CD4-positive, alpha-beta T cell treated with Interleukin-15 for 4 hours (primary cell): ENCODE measurements around the gene TCF23.
"Not testable (repeated sequence)": the region's sequence is repeated elsewhere in the genome, so short reads cannot be mapped to it uniquely, and the experiment has no call there.

Experiments used
- DNase-seq: peaks from one replicate; pipeline ENCODE4 v3.0.0-alpha.2; 2020; ENCODE audit warnings: low spot score

TCF23 gene

DNA sequence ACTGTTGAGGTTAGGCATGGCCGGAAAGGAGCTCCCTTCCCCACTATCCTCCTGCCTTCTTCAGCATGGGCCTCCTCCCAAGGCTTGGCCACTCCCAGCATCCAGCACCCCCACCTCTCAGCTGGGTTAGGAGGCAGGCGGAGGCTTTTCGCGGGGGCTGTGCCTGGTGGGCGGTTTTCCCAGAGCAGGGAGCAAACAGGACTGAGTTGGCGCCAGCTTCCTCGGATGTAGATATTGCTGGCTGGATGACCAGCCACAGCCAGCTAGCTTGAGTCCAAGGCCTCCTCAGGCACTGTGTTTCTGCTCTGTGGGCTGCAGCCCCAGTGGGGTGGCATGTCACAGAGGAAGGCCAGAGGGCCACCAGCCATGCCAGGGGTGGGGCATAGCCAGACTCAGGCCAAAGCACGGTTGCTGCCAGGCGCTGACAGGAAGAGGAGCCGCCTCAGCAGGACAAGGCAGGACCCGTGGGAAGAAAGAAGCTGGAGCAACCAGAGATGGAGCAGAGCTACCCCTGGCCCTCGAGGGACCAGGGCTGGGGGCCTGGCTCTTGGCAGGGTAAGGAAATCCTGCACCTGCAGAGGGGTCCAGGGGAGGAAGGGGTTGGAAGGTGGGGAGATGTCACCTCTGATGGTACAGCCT lies at the start of gene TCF23:
Gene TCF23 (plus strand): TSS at position 204 of the 639 bp plus-strand sequence. CDS start 130 bp downstream, at position 334.
- no peak for DNase-seq

DNA sequence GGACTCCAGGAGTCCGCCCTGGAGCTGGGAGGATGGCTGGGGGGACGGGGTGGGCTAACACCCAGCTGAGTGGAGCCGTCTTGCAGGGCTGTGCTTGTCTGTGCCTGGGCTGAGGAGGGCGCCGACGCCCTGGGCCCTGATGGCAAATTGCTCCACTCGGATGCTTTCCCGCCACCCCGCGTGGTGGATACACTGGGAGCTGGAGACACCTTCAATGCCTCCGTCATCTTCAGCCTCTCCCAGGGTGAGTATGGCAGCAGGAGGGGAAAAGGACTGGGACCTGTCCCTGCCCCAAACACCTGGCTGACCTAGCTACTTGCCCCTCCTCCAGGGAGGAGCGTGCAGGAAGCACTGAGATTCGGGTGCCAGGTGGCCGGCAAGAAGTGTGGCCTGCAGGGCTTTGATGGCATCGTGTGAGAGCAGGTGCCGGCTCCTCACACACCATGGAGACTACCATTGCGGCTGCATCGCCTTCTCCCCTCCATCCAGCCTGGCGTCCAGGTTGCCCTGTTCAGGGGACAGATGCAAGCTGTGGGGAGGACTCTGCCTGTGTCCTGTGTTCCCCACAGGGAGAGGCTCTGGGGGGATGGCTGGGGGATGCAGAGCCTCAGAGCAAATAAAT lies 49.4 kb upstream of the TCF23 start:
- no peak for DNase-seq

DNA sequence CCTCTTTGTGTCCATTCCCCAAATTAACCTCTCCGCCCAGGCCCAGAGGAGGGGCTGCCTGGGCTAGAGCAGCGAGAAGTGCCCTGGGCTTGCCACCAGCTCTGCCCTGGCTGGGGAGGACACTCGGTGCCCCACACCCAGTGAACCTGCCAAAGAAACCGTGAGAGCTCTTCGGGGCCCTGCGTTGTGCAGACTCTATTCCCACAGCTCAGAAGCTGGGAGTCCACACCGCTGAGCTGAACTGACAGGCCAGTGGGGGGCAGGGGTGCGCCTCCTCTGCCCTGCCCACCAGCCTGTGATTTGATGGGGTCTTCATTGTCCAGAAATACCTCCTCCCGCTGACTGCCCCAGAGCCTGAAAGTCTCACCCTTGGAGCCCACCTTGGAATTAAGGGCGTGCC lies 48.8 kb upstream of the TCF23 start:
- no peak for DNase-seq

DNA sequence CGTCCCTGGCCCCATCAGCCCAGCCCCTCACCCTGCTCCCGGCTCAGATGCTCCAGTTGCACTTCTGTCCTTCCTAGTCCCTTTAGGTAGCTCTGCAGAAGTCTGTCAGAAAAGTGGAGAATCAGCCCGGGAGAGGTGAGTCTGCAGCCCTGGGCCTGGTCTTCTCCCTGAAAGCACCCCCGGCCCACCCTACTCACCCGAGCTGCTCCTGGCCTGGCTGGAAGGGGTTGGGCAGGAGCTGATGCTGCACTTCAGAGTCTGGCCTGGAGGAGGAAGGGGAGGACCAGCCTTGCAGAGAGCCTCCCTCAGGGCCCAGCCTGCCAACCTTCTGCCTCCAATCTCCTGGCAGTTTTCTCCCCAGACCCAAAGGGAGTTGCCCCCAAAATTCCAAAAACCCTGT lies 46.5 kb upstream of the TCF23 start:
- DNase-seq, result no peak

DNA sequence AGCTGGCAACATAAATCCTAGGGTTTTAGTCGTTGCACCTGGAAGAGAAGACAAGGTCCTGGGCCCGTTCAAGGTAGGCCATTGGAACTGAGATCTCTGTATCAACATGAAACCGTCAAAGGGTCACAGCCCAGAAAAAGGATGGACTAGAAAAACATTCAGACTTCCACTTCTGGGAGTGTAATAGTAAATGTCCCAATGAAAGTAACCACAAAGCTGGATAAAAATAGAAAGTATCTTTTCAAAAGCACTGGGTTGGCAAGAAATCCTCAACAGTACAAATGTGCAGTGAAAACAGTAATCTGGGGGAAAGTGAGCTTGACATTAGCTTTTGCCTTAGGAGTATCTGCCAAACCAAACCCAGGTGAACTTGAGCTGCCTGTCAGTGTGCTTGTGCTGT lies 42.8 kb upstream of the TCF23 start:
- DNase-seq, result no peak

DNA sequence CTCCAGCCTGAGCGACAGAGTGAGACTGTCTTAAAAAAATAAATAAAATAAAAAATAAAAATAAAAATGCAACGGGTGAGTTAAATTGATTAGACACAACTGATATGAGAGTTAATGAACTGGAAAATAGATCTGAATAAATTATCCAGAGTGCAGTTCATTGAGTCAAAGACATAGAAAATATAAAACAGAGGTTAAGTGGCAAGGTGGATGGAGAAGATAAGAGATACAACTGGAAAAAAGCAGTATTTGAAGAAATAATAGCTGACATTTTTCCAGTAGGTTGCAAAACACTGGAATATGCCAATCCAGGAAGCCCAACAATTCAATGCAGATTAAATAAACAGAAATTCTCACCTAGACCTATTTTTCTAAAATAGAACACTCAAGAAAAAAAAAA lies 40.6 kb upstream of the TCF23 start:
- DNase-seq, result no peak

DNA sequence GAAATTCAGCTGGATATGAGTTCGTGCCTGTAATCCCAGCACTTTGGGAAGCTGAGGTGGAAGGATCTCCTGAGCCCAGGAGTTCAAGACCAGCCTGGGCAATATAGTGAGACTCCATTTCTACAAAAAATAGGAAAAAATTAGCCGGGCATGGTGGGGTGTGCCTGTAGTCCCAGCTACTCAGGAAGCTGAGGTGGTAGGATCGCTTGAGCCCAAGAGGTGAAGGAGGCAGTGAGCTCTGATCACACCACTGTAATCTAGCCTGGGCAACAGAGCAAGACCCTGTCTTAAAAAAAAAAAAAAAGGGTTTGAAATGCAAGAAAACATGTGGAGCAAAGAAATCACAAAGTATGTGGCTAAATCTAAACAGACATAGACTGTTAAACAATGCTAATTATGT lies 39.7 kb upstream of the TCF23 start:
- DNase-seq, result no peak

DNA sequence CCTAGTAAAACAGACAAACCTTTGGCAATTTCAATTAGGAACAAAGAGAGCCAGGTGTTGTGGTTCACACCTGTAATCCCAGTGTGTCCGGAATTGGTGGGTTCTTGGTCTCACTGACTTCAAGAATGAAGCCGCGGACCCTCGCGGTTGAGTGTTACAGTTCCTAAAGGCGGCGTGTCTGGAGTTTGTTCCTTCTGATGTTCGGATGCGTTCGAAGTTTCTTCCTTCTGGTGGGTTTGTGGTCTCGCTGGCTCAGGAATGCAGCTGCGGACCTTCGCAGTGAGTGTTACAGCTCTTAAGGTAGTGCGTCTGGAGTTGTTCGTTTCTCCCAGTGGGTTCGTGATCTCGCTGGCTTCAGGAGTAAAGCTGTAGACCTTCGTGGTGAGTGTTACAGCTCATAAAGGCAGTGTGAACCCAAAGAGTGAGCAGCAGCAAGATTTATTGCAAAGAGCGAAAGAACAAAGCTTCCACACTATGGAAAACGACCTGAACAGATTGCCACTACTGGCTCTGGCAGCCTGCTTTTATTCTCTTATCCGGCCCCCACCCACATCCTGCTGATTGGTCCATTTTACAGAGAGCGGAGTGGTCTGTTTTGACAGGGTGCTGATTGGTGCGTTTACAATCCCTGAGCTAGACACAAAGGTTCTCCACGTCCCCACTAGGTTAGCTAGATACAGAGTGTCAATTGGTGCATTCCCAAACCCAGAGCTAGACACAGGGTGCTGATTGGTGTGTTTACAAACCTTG lies 38.0 kb upstream of the TCF23 start:
- DNase-seq, result not testable (repeated sequence)

DNA sequence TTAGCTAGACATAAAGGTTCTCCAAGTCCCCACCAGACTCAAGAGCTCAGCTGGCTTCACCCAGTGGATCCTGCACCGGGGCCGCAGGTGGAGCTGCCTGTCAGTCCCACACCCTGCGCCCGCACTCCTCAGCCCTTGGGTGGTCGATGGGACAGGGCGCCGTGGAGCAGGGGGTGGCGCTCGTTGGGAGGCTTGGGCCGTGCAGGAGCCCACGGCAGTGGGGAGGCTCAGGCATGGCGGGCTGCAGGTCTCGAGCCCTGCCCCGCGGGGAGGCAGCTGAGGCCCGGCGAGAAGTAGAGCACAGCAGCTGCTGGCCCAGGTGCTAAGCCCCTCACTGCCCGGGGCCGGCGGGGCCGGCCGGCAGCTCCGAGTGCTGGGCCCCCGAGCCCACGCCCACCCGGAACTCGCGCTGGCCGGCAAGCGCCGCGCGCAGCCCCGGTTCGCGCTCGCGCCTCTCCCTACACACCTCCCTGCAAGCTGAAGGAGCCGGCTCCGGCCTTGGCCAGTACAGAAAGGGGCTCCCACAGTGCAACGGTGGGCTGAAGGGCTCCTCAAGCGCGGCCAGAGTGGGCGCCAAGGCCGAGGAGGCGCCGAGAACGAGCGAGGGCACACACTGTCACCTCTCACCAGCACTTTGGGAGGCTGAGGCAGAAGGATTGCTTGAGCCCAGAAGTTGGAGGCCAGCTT lies 37.3 kb upstream of the TCF23 start:
- DNase-seq, result not testable (repeated sequence)

DNA sequence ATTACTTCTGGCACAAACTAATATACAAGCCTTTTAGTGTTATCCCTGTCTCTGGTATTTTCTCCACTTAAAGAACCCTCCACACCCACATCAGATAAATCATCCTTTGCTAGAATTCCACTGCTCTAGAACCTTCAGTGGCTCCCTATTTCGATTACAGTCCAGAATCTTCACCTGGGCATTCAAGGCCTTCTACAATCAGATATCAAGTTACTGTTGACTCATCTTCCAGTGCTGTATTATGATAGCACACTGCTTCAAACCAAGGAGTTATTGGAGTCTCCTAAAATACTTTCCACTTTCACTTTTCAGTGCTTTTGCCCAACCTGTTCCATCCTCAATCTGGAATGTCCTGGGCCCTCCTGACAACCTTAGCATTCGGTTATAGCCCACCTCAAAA lies 33.3 kb upstream of the TCF23 start:
- DNase-seq, result no peak

DNA sequence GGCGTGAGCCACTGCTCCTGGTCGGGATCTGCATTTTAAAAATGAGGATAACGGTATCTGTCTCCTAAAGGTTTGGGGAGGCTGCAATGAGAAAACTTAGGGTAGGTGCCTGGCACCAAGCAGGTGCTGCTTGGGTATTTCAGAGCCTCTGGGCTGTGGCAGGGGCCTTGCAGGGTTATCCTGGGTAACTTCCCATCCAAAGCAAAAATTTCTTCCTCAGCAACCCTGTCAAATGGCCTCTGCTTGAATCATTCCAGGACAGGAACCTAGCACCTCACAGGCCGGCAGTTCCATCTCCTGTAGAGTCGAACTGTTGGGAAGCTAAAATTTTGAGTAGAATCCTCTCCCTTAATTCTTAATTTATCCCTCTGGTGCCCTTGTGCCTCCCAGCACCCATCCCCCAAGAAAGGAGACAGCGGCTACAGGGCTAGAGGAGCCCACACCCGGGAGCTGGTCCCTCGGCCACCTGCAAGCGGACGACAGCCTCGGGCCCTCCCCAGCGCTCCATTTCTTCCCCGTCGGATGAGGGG lies 30.7 kb upstream of the TCF23 start:
- DNase-seq, result no peak

DNA sequence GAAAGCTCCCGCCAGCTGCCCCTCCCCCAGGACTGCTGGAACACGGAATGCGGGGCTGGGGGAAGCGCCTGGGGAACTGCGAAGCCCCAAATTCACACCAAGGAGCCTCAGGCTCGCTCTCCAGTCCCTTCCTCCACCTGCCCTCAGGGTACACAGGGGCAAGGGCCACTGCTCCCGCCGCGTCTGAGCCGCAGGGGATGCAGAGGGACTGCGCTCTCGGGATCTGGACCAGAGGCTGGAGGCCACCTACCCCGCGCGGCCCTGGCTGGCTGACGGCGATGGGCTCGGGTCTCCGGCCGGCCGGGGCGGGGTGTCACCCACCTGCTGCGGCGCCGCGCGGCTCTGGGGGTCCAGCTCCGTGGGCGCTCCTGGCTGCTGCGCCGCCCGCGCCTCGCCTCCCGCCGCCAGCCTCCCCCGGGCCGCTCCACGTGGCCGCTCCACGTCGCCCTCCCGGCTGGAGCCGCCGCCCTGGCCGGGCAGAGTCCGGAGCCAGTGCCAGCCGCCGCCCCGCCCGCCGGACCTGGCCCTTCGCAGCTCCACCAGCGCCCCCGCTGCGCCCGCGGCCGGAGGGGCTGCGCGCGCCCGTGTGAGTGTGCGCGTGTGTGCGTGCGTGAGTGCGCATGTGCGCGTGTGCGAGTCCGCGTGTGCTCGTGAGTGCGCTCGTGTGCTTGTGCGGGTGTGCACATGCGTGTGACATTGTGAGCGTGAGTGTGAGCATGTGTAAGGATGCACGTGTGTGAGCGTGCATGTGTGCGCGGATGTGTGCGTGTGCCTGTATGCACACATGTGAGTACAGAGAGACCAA lies 30.1 kb upstream of the TCF23 start, which contains the start of gene CGREF1:
Gene CGREF1 (minus strand): TSS at position 604 of the 805 bp plus-strand sequence. CDS start 14,762 bp downstream, outside the sequence.
- no peak for DNase-seq

DNA sequence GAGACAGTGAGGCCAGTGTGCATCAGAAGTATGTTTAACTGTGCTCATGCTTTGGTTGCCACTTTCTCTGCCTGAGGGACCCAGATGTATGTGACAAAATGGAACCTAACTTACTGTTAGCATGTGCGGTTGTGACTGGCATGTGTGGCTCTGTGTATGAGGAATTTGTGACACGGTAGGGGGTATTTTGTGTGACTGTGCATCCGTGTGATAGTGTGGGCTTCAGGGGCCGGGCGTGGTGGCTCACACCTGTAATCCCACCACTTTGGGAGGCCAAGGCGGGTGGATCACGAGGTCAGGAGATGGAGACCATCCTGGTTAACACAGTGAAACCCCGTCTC lies 29.5 kb upstream of the TCF23 start:
- not testable (repeated sequence) for DNase-seq

DNA sequence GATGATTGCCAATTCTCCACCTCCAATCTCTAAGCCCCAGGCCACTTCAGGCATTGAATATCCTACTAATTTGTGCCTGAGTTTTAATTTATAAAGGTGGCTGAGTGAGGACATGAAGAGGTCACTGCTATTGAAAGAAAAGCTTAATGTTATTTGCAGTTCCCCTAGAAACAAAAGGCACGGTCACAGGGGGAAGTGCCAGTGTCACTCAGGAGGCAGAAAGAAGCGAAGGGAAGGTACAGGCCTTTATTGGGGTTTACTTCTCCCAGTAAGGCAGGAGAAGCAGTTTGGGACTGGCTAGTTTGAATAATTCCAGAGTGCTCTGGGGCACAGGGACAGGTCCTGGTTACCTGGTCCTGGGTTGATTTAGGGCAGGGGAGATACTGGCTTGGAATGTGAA lies 26.9 kb upstream of the TCF23 start:
- no peak for DNase-seq

DNA sequence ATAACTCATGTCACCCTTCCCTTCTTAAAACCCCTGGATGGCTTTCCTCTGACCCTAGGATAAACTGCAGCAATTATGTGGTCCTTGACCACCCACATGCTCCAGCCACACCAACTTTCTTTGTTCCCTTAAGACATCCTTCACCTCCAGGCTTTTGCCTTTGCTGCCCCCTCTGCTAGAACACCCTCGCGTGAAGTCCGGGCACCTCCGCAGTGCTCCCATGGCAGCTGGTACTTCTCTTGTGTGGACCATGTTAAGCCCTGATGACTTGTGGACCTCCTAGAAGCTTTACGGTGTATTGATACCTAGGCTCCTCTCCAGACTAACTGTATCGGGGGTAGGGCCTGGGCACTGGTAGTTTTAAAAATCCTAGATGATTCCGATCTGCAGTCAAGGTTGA lies 26.0 kb upstream of the TCF23 start:
- DNase-seq, result no peak

DNA sequence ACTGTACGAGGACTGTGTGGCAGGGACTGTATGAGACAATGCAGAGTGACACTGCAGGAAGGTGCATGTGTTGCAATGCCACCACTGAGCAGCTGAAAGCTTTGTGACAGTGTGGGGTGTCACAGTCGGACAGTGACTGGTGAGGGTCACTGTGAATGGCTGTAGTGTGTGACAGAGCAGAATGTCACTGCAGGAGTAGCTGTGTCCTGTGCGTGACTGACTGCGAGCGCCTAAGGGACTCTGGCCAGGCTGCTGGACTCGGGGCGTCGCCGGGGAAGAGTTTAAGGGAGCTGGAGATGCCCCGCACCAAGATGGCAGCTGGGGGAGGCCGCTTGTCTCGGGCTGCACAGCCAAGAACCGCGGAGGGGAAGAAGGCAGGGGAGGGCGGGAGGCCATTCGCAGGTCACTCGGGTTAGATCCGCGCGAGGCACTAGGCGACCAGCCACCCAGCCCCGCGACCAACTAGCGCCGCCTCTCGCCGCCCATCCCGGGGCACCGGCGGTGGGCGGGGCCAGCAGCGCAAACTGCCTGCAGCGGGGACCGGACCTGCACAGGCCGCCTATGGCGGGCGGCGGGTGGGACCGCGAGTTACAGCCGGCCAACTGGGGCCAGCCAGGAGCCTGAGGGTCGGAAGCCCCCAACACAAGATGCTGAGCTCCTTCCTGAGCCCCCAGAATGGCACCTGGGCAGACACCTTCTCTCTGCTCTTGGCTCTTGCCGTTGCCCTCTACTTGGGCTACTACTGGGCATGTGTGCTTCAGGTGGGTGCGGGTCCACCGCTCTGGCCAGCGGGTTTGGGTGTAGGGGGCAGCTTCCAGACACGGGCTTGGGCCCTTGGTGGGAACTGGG lies 25.3 kb upstream of the TCF23 start, which contains the start of gene ABHD1:
Gene ABHD1 (plus strand): TSS at position 514 of the 849 bp plus-strand sequence. CDS start 134 bp downstream, at position 648.
- peak; percentile 61 for DNase-seq

DNA sequence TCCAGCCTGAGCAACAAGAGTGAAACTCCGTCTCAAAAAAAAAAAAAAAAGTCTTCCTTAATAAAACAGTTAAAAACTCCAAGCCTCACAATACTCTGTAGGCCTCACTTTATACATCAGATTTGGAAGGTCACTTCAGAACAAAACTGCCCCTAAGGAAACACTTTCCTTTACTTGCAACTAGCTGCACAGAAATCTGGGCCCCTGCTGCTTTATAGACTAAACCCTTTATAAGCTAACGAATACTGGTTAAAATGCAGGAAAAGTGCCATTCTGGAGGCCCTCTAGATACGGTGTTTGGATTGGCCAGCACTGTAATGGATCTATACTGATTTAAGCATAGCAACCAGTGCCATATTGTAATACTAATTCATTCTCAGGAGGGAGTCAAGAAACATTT lies 23.7 kb upstream of the TCF23 start:
- no peak for DNase-seq

DNA sequence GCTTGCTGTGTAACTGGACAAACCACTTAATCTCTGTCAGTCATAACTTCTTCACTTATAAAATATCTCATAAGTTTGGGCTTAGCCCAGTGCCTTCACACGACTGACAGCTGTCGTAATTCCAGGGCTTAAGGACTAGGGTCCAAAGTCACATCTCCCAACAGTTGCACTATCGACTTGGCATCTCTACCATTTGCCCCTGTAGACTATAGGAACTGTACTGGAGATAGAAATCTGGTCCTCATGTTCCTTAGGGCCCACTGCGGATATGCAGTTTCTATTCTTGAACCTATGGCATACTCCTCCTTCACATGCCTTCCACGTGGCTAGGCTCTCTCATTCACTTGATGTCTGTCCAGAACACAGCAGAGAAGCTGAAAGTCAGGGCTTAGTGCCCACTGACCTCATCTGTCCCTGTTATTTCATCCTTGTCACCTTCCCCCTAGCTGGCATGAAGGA lies 22.5 kb upstream of the TCF23 start:
- DNase-seq, result no peak

DNA sequence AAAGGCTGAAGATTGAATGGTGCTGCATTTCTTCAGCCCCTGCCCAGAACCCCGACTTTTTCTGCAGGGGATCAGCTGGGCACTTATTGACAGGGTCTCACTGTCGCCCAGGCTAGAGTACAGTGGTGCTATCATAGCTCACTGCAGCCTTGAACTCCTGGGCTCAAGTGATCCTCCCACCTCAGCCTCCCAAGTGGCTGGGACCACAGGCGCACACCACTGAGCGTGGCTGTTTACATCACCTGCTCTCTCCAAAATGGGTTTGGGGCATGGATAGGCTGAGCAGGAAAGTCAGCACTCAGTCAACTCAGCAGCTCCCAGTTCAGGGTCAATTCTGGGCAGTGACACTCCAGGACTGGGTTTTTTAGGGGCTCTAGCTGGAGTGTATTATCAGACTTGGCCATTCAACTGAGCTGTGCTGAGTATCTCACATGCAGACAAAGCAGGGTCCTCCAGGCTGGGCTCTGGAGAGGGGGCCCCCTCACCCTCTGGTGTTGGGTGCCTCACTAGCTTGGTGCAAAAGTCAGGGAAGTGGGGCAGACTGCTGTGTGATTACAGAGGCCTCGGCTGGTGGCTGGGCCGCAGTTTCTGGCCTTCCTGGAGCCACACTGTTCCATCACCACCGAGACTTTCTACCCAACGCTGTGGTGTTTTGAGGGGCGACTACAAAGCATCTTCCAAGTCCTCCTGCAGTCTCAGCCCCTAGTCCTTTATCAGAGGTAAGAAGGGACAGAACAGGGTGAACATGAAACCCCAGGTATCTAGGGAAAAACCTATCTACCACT lies 20.7 kb upstream of the TCF23 start:
- DNase-seq, result no peak
